ENCODE results near the gene TDRD10. TPM values are rescaled to one million over a fixed set of nuclear protein-coding genes. Genes with fewer than 3 reads are reported as not detected.

TDRD10 gene
- total RNA-seq, 1 experiment from 2014 or later: not detected

- peaks cover 7% of the 10 kb centered on the region; the same call in 1 of the 2 replicates for H3K27me3 ChIP-seq
- no peak overlapping the region for H3K27ac ChIP-seq
- DNase-seq: no peak
- H3K4me1 ChIP-seq: peaks cover 12% of the 10 kb centered on the region
- H3K36me3 ChIP-seq: no peaks in the 10 kb centered on the region
- H3K9me3 ChIP-seq (replicated peaks): no peaks in the 10 kb centered on the region
- H3K4me3 ChIP-seq: no peak overlapping the region
Measured at GRCh38 chr1:154489695-154490274, 12.2 kb upstream of the TDRD10 start.

GRCh38 chr1:154490317-154490716, 11.7 kb upstream of the TDRD10 start:
- Histone ChIP-seq H3K4me1 (peaks cover 12% of the 10 kb centered on the region), H3K27ac (no peak overlapping the region), H3K4me3 (no peak overlapping the region), H3K9me3 (replicated peaks) (no peaks in the 10 kb centered on the region), H3K36me3 (no peaks in the 10 kb centered on the region), H3K27me3 (peaks cover 7% of the 10 kb centered on the region; the same call in 1 of the 2 replicates)
- DNase-seq: no peak

GRCh38 chr1:154492115-154492514, 9.9 kb upstream of the TDRD10 start:
- no peaks in the 10 kb centered on the region for H3K9me3 ChIP-seq (replicated peaks)
- no peak overlapping the region for H3K27ac ChIP-seq
- peaks cover 14% of the 10 kb centered on the region; the same call in 1 of the 2 replicates for H3K27me3 ChIP-seq
- no peaks in the 10 kb centered on the region for H3K4me1 ChIP-seq
- H3K36me3 ChIP-seq: no peaks in the 10 kb centered on the region
- no peak overlapping the region for H3K4me3 ChIP-seq
- DNase-seq: no peak

GRCh38 chr1:154493276-154493675, 8.7 kb upstream of the TDRD10 start:
- Histone ChIP-seq H3K27ac (no peak overlapping the region), H3K4me1 (no peaks in the 10 kb centered on the region), H3K9me3 (replicated peaks) (no peaks in the 10 kb centered on the region), H3K4me3 (no peak overlapping the region), H3K36me3 (no peaks in the 10 kb centered on the region), H3K27me3 (peaks cover 14% of the 10 kb centered on the region; the same call in 1 of the 2 replicates)
- DNase-seq: no peak

- peaks cover 14% of the 10 kb centered on the region; the same call in 1 of the 2 replicates for H3K27me3 ChIP-seq
Measured at GRCh38 chr1:154495496-154496273, 6.3 kb upstream of the TDRD10 start.

GRCh38 chr1:154496383-154496782, 5.6 kb upstream of the TDRD10 start:
- no peak for DNase-seq
- H3K27me3 ChIP-seq: peaks cover 14% of the 10 kb centered on the region; the same call in 1 of the 2 replicates
- no peaks in the 10 kb centered on the region for H3K4me1 ChIP-seq
- H3K9me3 ChIP-seq (replicated peaks): no peaks in the 10 kb centered on the region
- H3K27ac ChIP-seq: no peak overlapping the region
- H3K36me3 ChIP-seq: no peaks in the 10 kb centered on the region
- no peak overlapping the region for H3K4me3 ChIP-seq

More at GRCh38 chr1:154495496-154496273, 6.3 kb upstream of the TDRD10 start:
- Histone ChIP-seq H3K9me3 (replicated peaks) (no peaks in the 10 kb centered on the region), H3K4me1 (no peaks in the 10 kb centered on the region), H3K36me3 (no peaks in the 10 kb centered on the region), H3K27ac (no peak overlapping the region), H3K4me3 (no peak overlapping the region)
- no peak for DNase-seq

GRCh38 chr1:154497026-154497806, 4.8 kb upstream of the TDRD10 start:
- H3K4me3 ChIP-seq: no peak overlapping the region
- H3K27ac ChIP-seq: no peak overlapping the region
- H3K4me1 ChIP-seq: no peaks in the 10 kb centered on the region
- DNase-seq: no peak
- H3K9me3 ChIP-seq (replicated peaks): no peaks in the 10 kb centered on the region
- H3K27me3 ChIP-seq: peaks cover 14% of the 10 kb centered on the region; the same call in 1 of the 2 replicates
- no peaks in the 10 kb centered on the region for H3K36me3 ChIP-seq

GRCh38 chr1:154499446-154499845, 2.6 kb upstream of the TDRD10 start:
- no peaks in the 10 kb centered on the region for H3K4me1 ChIP-seq
- H3K4me3 ChIP-seq: no peak overlapping the region
- peaks cover 8% of the 10 kb centered on the region; the same call in 1 of the 2 replicates for H3K27me3 ChIP-seq
- no peak for DNase-seq
- H3K27ac ChIP-seq: no peak overlapping the region
- no peaks in the 10 kb centered on the region for H3K36me3 ChIP-seq
- H3K9me3 ChIP-seq (replicated peaks): no peaks in the 10 kb centered on the region

- Histone ChIP-seq H3K4me3 (no peak overlapping the region), H3K36me3 (no peaks in the 10 kb centered on the region), H3K4me1 (no peaks in the 10 kb centered on the region), H3K27me3 (peaks cover 8% of the 10 kb centered on the region; the same call in 1 of the 2 replicates), H3K27ac (no peak overlapping the region), H3K9me3 (replicated peaks) (no peaks in the 10 kb centered on the region)
- DNase-seq: no peak
Measured at GRCh38 chr1:154500533-154500932, 1.5 kb upstream of the TDRD10 start.

GRCh38 chr1:154501423-154502065, 475 bp upstream of the TDRD10 start:
- H3K4me3 ChIP-seq: no peak overlapping the region

GRCh38 chr1:154502744-154503115, 711 bp downstream of the TDRD10 start:
- H3K4me3 ChIP-seq: no peak overlapping the region
- H3K27me3 ChIP-seq: no peaks in the 10 kb centered on the region
- DNase-seq: no peak
- no peak overlapping the region for H3K27ac ChIP-seq
- no peaks in the 10 kb centered on the region for H3K36me3 ChIP-seq
- no peaks in the 10 kb centered on the region for H3K9me3 ChIP-seq (replicated peaks)
- H3K4me1 ChIP-seq: no peaks in the 10 kb centered on the region

More at GRCh38 chr1:154501423-154502065, 475 bp upstream of the TDRD10 start:
- Histone ChIP-seq H3K27ac (no peak overlapping the region), H3K4me1 (no peaks in the 10 kb centered on the region), H3K9me3 (replicated peaks) (no peaks in the 10 kb centered on the region), H3K36me3 (no peaks in the 10 kb centered on the region), H3K27me3 (no peaks in the 10 kb centered on the region)
- no peak for DNase-seq

- no peaks in the 10 kb centered on the region for H3K36me3 ChIP-seq
- H3K9me3 ChIP-seq (replicated peaks): no peaks in the 10 kb centered on the region
- H3K4me3 ChIP-seq: no peak overlapping the region
- H3K27me3 ChIP-seq: no peaks in the 10 kb centered on the region
- no peak for DNase-seq
- H3K27ac ChIP-seq: no peak overlapping the region
- H3K4me1 ChIP-seq: no peaks in the 10 kb centered on the region
Measured at GRCh38 chr1:154503898-154504297, 1.9 kb downstream of the TDRD10 start.

- DNase-seq: no peak
- Histone ChIP-seq H3K36me3 (no peaks in the 10 kb centered on the region), H3K27ac (no peak overlapping the region; the same call in 1 of the 2 replicates), H3K4me3 (no peak overlapping the region), H3K4me1 (peaks cover 5% of the 10 kb centered on the region; the same call in 1 of the 2 replicates), H3K27me3 (no peaks in the 10 kb centered on the region), H3K9me3 (replicated peaks) (no peaks in the 10 kb centered on the region)
Measured at GRCh38 chr1:154512760-154513159, 10.7 kb downstream of the TDRD10 start.

GRCh38 chr1:154514066-154514553, 12.1 kb downstream of the TDRD10 start:
- no peaks in the 10 kb centered on the region for H3K9me3 ChIP-seq (replicated peaks)
- peaks cover 5% of the 10 kb centered on the region; the same call in 1 of the 2 replicates for H3K4me1 ChIP-seq
- H3K27ac ChIP-seq: peak overlapping the region; percentile 7; the same call in 1 of the 2 replicates
- no peaks in the 10 kb centered on the region for H3K27me3 ChIP-seq
- H3K4me3 ChIP-seq: no peak overlapping the region
- DNase-seq: no peak
- no peaks in the 10 kb centered on the region for H3K36me3 ChIP-seq
